K562 (cell line): ENCODE data around the gene TMEM117. TPM values are rescaled to one million over a fixed set of nuclear protein-coding genes. Genes with fewer than 3 reads are reported as not detected.

Experiments
- CEBPZ ChIP-seq: fragments of 150-350 bp; IDR thresholded peaks from 2 replicates; pipeline ENCODE4 v1.6.1; 2014; ENCODE audit warnings: low read depth, mild to moderate bottlenecking, low read length, borderline replicate concordance
- EP300 ChIP-seq: IDR thresholded peaks from 2 replicates; pipeline ENCODE4 v1.6.1; 2012; ENCODE audit warnings: low read length, improper control_type of control experiment
- MCM3 ChIP-seq: fragments of 450-650 bp; IDR thresholded peaks from 2 replicates; pipeline ENCODE4 v1.6.1; 2016
- MEIS2 ChIP-seq: fragments of 450-650 bp; IDR thresholded peaks from 2 replicates; pipeline ENCODE4 v1.6.1; 2014; ENCODE audit warnings: mild to moderate bottlenecking; ENCODE audit not compliant: partially characterized antibody
- PRMT5 ChIP-seq: sonication (generic); formaldehyde crosslinking; IDR thresholded peaks from 2 replicates; pipeline ENCODE4 v1.5.0; 2020; ENCODE audit warnings: missing genetic modification reagents
- RBM15 ChIP-seq: fragments of 200-400 bp; formaldehyde crosslinking; IDR thresholded peaks from 2 replicates; pipeline ENCODE4 v1.6.1; 2018; ENCODE audit warnings: mild to moderate bottlenecking, low read length, moderate library complexity; ENCODE audit not compliant: insufficient read depth
- RCOR1 ChIP-seq, 2 experiments: IDR thresholded peaks; 2 replicates each; pipeline ENCODE4 v1.6.1; 2012; ENCODE audit warnings: low read depth in 2 of 2, low read length in 2 of 2, borderline replicate concordance in 1 of 2, improper control_type of control experiment in 1 of 2
- polyA plus RNA-seq, 8 experiments: library from polyadenylated mRNA; depleted of rRNA in 4 of 8; stranded (reverse) in 5 of 8; unstranded in 3 of 8; fragments of >200 nt; fragmentation: Nextera tagmentation in 2 of 8; fragmentation: Illumina TruSeq in 1 of 8; extraction: Ambion mirVana in 2 of 8; extraction: Trizol in 1 of 8; gene quantifications; 2 replicates each; pipeline versions ENCODE4 v1.2.1 to v1.2.3, GENCODE V29; 2011 to 2014; ENCODE audit warnings: inconsistent platforms in 1 of 8, missing spikeins in 1 of 8
- total RNA-seq, 7 experiments: library from RNA; depleted of rRNA in 6 of 7; stranded (reverse); fragments of >200 nt in 6 of 7; fragmentation: Illumina TruSeq in 2 of 7; extraction: Trizol in 2 of 7; gene quantifications; 2 replicates each; pipeline versions ENCODE4 v1.2.1 to v1.2.3, GENCODE V29; 2011 to 2021; ENCODE audit warnings: low replicate concordance in 1 of 7
- TF ChIP-seq, protein P1 (sequence below): fragments of 250-450 bp; sonication (Bioruptor Pico); IDR thresholded peaks from 2 replicates; pipeline ENCODE4 v1.5.0; 2021
- TF ChIP-seq, protein P2 (sequence below), 2 experiments: fragments of 450-650 bp; IDR thresholded peaks; 2 replicates each; pipeline ENCODE4 v1.6.1; 2016; ENCODE audit warnings: mild to moderate bottlenecking in 2 of 2, borderline replicate concordance in 1 of 2, low read depth in 1 of 2, moderate library complexity in 1 of 2
- TF ChIP-seq, protein P3 (sequence below): fragments of 250-450 bp; sonication (Bioruptor Pico); IDR thresholded peaks from 2 replicates; pipeline ENCODE4 v1.5.0; 2021

TMEM117 gene
- total and polyA plus RNA-seq, 9 of the 15 experiments (the other 6 are each of a cell fraction or from before 2014, with no cell fraction given) = 0.31 to 2.8 (median 1.0) TPM

- no peak for TF ChIP-seq PRMT5
- TF ChIP-seq CEBPZ = no peak
- TF ChIP-seq MEIS2 = no peak
- TF ChIP-seq RBM15 = no peak
- no peak for TF ChIP-seq EP300
- TF ChIP-seq, protein P1, sequence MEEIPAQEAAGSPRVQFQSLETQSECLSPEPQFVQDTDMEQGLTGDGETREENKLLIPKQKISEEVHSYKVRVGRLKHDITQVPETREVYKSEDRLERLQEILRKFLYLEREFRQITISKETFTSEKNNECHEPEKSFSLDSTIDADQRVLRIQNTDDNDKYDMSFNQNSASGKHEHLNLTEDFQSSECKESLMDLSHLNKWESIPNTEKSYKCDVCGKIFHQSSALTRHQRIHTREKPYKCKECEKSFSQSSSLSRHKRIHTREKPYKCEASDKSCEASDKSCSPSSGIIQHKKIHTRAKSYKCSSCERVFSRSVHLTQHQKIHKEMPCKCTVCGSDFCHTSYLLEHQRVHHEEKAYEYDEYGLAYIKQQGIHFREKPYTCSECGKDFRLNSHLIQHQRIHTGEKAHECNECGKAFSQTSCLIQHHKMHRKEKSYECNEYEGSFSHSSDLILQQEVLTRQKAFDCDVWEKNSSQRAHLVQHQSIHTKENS (CRISPR knock-in tag) = no peak
- TF ChIP-seq, protein P2, sequence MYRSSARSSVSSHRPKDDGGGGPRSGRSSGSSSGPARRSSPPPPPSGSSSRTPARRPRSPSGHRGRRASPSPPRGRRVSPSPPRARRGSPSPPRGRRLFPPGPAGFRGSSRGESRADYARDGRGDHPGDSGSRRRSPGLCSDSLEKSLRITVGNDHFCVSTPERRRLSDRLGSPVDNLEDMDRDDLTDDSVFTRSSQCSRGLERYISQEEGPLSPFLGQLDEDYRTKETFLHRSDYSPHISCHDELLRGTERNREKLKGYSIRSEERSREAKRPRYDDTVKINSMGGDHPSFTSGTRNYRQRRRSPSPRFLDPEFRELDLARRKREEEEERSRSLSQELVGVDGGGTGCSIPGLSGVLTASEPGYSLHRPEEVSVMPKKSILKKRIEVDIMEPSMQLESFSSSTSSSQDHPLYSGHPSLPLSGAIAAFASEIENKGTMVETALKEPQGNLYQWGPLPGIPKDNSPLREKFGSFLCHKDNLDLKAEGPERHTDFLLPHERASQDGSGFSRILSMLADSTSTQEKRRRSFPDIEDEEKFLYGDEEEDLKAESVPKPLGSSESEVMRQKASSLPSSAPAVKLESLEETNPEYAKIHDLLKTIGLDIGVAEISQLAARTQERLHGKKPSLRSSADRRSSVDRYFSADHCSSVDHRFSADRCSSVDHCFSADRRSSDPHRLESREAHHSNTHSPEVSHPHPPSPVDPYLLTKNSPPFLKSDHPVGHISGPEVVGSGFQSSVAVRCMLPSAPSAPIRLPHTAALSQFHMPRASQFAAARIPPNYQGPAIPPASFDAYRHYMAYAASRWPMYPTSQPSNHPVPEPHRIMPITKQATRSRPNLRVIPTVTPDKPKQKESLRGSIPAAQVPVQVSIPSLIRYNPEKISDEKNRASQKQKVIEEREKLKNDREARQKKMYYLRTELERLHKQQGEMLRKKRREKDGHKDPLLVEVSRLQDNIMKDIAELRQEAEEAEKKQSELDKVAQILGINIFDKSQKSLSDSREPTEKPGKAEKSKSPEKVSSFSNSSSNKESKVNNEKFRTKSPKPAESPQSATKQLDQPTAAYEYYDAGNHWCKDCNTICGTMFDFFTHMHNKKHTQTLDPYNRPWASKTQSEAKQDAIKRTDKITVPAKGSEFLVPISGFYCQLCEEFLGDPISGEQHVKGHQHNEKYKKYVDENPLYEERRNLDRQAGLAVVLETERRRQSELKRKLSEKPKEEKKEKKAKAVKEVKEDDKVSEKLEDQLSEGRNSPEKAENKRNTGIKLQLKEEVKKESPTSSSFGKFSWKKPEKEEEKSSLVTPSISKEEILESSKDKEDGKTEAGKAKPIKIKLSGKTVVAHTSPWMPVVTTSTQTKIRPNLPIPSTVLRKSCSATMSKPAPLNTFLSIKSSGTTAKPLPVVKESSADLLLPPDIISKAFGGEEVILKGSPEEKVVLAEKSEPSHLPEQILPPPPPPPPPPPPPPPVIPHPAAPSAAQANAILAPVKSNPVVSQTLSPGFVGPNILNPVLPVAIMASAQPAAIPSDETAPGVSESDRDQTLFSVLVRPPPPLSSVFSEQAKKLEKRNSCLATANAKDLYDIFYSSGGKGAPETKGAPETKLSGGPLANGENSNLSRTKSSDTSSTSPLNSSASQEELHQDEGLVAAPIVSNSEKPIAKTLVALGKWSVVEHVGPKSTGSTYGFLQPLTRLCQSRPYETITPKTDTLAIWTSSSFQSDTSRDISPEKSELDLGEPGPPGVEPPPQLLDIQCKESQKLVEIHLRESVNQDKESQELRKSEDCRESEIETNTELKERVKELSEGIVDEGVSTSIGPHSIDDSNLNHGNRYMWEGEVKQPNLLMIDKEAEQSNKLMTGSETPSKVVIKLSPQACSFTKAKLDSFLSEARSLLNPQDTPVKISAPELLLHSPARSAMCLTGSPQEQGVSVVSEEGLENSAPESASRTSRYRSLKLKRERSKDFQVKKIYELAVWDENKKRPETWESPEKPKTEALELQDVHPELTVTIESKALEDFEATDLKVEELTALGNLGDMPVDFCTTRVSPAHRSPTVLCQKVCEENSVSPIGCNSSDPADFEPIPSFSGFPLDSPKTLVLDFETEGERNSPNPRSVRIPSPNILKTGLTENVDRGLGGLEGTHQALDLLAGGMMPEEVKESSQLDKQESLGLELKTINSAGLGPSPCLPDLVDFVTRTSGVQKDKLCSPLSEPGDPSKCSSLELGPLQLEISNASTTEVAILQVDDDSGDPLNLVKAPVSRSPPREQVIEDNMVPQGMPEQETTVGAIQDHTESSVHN (IDR thresholded peaks at IDR 0.05; ENCODE audit: borderline replicate concordance in 1 of 2, low read depth in 1 of 2) = no peak
- TF ChIP-seq MCM3 = no peak
- no peak for TF ChIP-seq RCOR1 (IDR thresholded peaks at IDR 0.05; ENCODE audit: borderline replicate concordance in 1 of 2, low read depth in 2 of 2, low read length in 2 of 2)
- TF ChIP-seq, protein P3, sequence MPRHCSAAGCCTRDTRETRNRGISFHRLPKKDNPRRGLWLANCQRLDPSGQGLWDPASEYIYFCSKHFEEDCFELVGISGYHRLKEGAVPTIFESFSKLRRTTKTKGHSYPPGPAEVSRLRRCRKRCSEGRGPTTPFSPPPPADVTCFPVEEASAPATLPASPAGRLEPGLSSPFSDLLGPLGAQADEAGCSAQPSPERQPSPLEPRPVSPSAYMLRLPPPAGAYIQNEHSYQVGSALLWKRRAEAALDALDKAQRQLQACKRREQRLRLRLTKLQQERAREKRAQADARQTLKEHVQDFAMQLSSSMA (CRISPR knock-in tag) = no peak
Observed at GRCh38 chr12:43899574-43899973, 63.7 kb downstream of the TMEM117 start (continued).
